GM19025 (cell line): ENCODE results near the gene HBZ.
"Not testable (repeated sequence)": the region's sequence is repeated elsewhere in the genome, so short reads cannot be mapped to it uniquely, and the experiment has no call there.

Experiments used
- ATAC-seq: cut with Tn5 transposase; IDR thresholded peaks from one replicate; pipeline ENCODE4 v1.9.1; 2021; ENCODE audit warnings: mild to moderate bottlenecking, low read depth, moderate library complexity; ENCODE audit not compliant: unreplicated experiment

Gene HBZ

DNA sequence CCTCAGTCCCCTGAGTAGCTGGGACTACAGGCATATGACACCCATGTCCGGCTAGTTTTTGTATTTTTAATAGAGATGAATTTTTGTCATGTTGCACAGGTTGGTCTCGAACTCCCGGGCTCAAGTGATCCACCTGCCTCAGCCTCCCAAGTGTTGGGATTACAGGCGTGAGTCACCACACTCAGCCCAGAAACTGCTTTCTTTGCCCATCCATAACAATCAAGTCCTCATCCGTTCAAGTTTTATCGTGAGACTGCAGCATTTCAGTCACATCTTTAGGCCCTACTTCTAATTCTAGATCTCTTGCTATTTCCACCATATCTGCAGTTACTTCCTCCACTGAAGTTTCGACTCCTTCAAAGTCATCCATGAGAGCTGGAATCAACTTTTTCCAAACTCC lies 20.3 kb upstream of the HBZ start:
- no peak for ATAC-seq

DNA sequence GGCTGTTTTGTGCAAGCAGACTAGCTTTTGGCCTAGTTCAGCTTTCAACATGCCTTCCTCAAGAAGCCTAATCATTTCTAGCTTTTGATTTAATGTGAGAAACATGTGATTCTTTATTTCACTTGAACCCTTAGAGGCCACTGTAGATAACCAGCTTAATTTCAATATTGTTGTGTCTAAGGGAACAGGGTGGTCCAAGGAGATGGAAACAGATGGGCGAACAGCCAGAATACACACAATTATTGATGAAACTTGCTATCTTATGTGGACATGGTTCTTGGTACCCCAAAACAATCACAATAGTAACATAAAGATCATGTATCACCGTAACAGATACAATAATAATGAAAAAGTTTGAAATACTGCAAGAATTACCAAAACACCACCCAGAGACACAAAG lies 18.7 kb upstream of the HBZ start:
- no peak for ATAC-seq

GRCh38 chr16:138049-138417 lies 14.4 kb upstream of the HBZ start:
- ATAC-seq, result no peak

DNA sequence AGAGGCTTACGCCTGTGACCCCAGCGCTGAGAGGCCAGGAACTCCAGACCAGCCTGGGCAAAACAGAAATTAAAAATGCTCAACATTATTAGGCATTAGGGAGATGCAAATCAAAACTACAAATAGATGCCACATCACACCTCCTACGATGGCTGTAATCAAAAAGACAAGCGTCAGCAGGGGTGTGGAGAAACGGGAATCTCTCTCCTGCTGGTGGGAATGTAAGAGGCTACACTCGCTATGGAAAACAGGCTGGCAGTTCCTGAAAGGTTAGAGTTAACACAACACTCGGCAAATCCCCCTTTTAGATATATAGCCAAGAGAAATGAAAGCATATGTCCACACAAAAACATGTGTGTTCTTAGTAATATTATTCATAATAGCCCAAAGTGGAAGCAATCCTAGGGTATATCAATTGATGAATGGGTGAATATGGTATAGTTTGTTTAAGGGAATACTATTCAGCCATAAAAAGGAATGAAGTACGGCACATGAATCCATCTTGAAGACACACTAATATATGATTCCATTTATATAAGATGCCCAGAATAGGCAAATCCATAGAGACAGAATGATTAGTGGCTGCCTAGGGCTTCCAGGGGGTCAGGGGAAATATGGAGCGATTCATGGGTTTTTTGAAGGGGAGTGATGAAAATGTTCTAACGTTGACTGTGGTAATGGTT lies 12.1 kb upstream of the HBZ start:
- ATAC-seq, result no peak

- ATAC-seq, result no peak
These were observed 10.0 kb upstream of the HBZ start for GRCh38 chr16:142405-142967.

- no peak for ATAC-seq
These were observed 9.4 kb upstream of the HBZ start for GRCh38 chr16:143047-143446.

DNA sequence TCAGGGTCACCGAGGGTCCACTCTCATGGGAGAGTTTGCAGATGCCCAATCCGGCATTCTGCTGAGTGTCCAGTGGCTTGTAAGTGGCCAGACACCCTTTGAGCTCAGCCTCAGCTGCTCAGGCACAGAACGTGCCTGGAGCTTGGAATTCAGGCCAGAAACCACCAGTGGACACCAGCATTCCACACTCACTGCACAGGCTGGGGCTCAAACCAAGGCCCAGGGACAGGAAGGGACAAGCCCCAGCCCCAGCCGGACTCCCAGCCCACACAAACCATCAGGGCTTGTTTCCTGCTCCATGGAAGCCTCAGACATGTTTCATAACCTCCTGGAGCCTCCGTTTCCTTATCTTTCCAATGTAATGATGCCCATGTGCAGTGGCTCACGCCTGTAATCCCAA lies 9.0 kb upstream of the HBZ start:
- no peak for ATAC-seq

DNA sequence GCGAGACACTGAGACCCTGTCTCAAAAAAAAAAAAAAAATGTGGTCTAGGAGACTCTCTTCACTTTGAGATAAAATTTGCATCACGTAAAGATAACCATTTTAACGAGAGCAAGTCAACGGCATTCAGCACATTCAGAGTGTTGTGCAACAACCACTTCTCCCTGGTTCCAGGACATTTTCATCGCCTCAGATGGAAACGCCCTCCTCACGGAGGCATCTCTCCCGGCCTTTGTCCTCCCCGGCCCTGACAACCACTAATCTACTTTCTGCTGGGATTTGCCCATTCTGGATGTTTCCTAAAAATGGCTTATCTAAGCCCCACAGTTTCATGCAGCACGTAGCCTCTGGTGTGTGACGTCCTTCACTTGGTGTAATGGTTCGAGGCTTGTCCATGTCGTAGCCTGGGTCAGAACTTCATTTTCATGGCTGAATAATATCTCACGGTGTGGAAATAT lies 7.6 kb upstream of the HBZ start:
- ATAC-seq, result no peak

DNA sequence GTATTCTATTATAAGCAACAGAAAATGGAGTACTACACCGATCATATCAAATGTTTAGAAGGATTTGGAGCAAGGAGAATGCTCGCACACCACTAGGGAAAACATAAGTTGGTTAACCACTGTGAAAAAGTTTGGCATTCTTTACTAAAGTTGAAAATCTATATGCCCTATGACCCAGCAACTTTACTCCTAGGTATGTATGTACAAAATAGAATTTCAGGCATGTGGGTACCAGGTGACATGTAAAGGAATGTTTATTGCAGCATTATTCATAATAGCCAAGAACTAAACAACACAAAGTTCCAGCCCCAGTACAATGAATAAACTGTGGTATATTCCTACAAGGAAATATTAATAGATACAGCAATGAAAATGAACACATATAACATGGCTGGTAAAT lies 5.8 kb upstream of the HBZ start:
- no peak for ATAC-seq

DNA sequence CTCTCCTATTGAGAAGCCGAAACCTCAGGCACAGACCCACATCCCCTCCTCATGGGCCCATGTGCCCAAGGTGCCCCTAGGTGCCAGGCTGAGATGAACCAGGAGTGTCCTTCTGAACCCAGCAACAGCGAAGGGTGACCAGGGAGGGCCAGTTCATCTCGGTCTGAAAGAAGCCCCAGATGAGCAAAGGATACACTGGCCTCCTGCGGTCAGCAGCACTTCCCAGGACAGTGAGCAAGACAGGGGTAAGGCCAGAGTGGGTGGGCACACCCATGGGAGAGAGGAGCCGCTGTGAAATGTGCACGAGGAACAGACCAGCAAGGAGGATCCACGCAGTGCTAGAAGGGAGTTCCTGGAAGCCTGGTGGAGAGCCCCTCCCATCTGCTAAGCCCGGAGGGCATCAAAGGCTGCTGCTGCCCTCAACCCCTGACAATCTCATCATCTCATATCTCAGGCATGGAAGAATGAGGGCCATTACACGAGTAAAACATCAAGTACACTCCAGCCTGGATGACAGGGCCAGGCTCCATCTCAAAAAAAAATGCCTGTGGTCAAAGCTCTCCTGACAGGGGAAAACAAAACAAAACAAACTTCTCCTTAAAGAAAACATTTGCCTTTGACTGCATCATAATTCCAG lies 3.3 kb upstream of the HBZ start:
- ATAC-seq, result no peak

DNA sequence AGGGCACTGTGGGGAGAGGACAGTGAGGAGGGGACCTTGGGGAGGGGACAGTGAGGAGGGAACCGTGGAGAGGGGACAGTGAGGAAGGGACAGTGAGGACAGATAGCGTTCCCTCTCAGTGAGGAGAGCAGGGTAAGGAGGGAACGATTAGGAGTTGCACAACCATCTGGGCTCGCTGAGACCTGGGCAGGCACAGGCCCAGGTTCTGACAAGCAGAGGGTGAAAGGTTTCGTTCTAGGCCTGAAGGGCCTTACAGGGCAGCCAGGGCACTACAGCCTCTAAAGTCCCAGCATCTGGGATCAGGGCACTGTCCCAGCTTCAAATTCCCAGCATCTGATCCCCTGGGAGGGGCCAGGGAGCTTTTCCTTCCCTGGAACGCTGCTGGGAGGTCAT lies 681 bp downstream of the HBZ start:
- ATAC-seq, result not testable (repeated sequence)

DNA sequence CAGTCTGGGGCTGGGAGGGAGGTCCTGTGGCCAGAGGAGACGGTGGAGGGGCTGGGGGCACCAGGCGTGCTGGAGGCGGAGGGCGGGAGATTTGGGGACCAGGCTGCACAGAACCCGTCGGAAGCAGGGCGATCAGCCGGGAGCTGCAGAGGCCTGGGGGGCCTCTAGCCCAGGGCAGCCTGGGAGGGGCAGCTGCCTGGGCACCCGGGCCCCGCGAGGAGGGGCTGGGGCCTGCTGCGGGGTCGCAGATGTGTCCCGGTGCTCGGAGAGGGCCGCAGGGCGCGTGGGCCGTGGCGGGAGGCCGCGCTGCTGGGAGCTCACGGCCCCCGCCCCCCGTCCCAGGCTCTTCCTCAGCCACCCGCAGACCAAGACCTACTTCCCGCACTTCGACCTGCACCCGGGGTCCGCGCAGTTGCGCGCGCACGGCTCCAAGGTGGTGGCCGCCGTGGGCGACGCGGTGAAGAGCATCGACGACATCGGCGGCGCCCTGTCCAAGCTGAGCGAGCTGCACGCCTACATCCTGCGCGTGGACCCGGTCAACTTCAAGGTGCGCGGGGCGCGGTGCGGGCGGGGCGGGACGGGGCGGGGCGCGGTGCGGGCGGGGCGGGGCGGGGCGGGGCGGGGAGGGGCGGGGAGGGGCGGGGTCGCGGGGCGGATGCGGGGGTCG lies 1.2 kb downstream of the HBZ start:
- ATAC-seq, result not testable (repeated sequence)

DNA sequence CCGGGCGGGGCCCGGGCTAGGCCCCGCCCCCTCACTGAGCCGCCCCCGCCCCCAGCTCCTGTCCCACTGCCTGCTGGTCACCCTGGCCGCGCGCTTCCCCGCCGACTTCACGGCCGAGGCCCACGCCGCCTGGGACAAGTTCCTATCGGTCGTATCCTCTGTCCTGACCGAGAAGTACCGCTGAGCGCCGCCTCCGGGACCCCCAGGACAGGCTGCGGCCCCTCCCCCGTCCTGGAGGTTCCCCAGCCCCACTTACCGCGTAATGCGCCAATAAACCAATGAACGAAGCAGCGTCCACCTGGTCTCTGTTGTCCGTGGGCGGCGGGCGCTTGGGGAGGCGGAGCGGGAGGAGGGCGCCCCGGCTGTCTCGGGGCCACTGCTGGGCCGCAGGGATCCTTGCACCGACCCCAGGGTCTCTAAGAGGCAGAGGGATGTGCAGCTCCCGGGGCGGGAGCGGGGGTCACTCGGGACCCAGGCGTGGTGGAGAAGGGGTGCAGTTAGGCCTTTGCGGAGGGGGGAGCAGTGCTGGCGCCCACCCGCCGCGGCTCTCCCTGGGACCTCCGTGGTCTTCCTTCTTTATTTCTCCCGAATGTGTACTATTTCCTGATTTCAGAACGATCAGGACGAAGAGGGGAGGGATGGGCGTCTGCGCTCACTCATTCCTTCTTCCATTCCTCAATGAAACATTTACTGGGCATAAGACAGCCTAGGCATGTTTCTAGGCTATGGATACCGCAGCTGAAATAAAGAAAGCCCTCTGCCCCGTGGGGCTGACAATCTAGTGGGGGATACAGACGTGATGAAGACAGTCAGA lies 2.0 kb downstream of the HBZ start:
- no peak for ATAC-seq

GRCh38 chr16:155031-155398 lies 2.6 kb downstream of the HBZ start:
- ATAC-seq, result no peak

DNA sequence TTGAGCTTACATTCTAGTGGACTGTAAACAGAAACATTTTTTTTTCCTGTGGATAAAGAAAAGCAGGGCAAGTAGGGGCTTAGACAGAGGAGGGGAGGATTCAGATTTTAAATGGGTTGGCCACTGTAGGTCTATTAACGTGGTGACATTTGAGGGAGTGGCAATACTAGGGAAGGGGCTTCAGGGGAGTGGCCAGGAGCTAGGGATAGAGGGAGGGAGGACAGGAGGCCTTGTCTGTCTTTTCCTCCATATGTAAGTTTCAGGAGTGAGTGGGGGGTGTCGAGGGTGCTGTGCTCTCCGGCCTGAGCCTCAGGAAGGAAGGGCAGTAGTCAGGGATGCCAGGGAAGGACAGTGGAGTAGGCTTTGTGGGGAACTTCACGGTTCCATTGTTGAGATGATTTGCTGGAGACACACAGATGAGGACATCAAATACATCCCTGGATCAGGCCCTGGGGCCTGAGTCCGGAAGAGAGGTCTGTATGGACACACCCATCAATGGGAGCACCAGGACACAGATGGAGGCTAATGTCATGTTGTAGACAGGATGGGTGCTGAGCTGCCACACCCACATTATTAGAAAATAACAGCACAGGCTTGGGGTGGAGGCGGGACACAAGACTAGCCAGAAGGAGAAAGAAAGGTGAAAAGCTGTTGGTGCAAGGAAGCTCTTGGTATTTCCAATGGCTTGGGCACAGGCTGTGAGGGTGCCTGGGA lies 6.8 kb downstream of the HBZ start:
- no peak for ATAC-seq

DNA sequence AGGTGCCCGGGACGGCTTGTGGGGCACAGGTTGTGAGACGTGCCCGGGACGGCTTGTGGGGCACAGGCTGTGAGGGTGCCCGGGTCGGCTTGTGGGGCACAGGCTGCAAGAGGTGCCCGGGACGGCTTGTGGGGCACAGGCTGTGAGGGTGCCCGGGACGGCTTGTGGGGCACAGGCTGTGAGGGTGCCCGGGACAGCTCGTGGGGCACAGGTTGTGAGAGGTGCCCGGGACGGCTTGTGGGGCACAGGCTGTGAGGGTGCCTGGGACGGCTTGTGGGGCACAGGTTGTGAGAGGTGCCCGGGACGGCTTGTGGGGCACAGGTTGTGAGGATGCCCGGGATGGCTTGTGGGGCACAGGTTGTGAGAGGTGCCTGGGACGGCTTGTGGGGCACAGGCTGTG lies 7.8 kb downstream of the HBZ start:
- not testable (repeated sequence) for ATAC-seq

GRCh38 chr16:160691-161190 lies 8.3 kb downstream of the HBZ start:
- no peak for ATAC-seq

DNA sequence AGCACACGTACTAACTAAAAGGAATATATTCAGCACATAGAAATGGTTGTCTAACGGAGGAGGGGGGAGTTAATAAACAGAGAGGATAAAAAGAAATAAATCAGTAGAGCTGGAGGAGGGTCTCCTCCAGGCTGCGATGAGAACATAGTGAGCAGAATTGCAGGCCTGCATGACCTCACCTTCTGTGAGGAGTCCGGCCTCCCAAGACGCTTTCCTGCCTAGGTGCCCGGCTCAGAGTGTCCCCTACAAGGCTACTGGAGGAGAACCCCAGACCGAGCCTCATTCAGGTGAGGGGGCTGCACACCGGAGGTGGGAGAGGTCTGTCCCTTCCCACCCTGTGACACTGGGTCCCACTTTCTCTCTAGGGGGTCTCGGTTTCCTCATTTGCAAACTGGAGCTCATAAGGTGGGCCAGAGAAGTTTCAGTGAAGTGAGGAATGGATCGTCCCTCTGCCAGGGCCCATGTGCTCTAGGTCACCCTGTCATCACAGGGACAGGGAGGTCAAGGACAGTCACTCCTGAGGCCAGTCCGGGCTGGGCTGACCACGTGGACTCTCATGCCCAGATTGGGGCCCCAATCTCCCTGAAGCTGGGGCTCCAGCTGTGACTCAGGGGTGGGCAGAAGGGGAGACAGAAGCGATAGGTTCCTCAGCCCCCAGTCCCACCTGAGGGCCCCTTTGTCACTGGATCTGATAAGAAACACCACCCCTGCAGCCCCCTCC lies 10.0 kb downstream of the HBZ start:
- ATAC-seq, result no peak

DNA sequence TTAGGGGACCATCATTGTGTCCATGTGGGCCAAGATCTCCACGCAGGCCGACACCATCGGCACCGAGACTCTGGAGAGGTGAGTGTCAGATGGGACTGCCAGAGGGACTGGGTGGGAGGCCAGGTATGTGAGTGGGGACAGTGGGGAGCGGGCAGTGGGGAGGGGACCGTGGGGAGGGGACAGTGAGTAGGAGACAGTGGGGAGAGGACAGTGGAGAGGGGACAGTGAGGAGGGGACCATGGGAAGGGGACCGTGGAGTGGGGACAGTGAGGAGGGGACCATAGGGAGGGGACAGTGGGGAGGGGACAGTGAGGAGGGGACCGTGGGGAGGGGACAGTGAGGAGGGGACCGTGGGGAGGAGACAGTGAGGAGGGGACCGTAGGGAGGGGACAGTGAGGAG lies 10.7 kb downstream of the HBZ start:
- ATAC-seq, result not testable (repeated sequence)
